ENCODE data around the gene FNDC3B. TPM values are rescaled to one million over a fixed set of nuclear protein-coding genes. Genes with fewer than 3 reads are reported as not detected.

FNDC3B gene
- total RNA-seq, 2 experiments from 2014 or later, result 10.6 to 12.0 TPM

- POLR2A ChIA-PET, result no interaction called here
- Mint-ChIP-seq H3K27me3 (no peaks in the 10 kb centered on the region), H3K9me3 (no peaks in the 10 kb centered on the region), H3K4me1 (ENCODE audit: low read depth) (no peaks in the 10 kb centered on the region), H3K4me3 (no peak overlapping the region), H3K27ac (no peak overlapping the region), H3K36me3 (ENCODE audit: low read depth) (peaks cover 7% of the 10 kb centered on the region)
- CTCF ChIA-PET, result interaction anchor here (1.2 to 3.3 kb wide), 4 partner anchors 8 to 339 kb away, joined by 4 to 48 read pairs (median 17); no protein-coding TSS in a partner anchor
- no peak for DNase-seq
- intact Hi-C loops (cut with micrococcal nuclease), result loop anchor here (5.0 to 10.0 kb wide), 2 partner anchors 140 to 333 kb away; no protein-coding TSS in a partner anchor
- no peak for ATAC-seq
- TF ChIP-seq CTCF (IDR thresholded peaks at IDR 0.05), result no peak
Measured at GRCh38 chr3:172334671-172335207, 295.4 kb downstream of the FNDC3B start.

GRCh38 chr3:172339892-172340291 is 300.5 kb downstream of the FNDC3B start:
- no peak for TF ChIP-seq CTCF (IDR thresholded peaks at IDR 0.05)
- no peaks in the 10 kb centered on the region for H3K4me1 Mint-ChIP-seq (ENCODE audit: low read depth)
- H3K36me3 Mint-ChIP-seq (ENCODE audit: low read depth), result peaks cover 7% of the 10 kb centered on the region
- no peak for DNase-seq
- no peaks in the 10 kb centered on the region for H3K27me3 Mint-ChIP-seq
- no peaks in the 10 kb centered on the region for H3K9me3 Mint-ChIP-seq
- ChIA-PET CTCF (interaction anchor here (1.0 to 4.1 kb wide), 6 partner anchors 8 to 694 kb away, joined by 4 to 48 read pairs (median 16); no protein-coding TSS in a partner anchor), POLR2A (no interaction called here)
- ATAC-seq, result no peak
- intact Hi-C loops (cut with micrococcal nuclease), result loop anchor here (10.0 kb wide), 2 partner anchors 135 to 305 kb away; partner anchors contain the start of gene FNDC3B
- H3K27ac Mint-ChIP-seq, result no peak overlapping the region
- no peak overlapping the region for H3K4me3 Mint-ChIP-seq

- no peak overlapping the region for H3K4me3 Mint-ChIP-seq
Measured at GRCh38 chr3:172340583-172340982, 301.2 kb downstream of the FNDC3B start.

GRCh38 chr3:172341482-172342059 is 302.2 kb downstream of the FNDC3B start:
- peak; percentile 83 for TF ChIP-seq CTCF (IDR thresholded peaks at IDR 0.05)
- no peaks in the 10 kb centered on the region for H3K9me3 Mint-ChIP-seq
- H3K4me1 Mint-ChIP-seq (ENCODE audit: low read depth), result no peaks in the 10 kb centered on the region
- CTCF ChIA-PET, result interaction anchor here (0.6 to 4.1 kb wide), 50 partner anchors 9 to 1318 kb away, joined by 3 to 48 read pairs (median 4); no protein-coding TSS in a partner anchor
- H3K36me3 Mint-ChIP-seq (ENCODE audit: low read depth), result peaks cover 9% of the 10 kb centered on the region
- no peaks in the 10 kb centered on the region for H3K27me3 Mint-ChIP-seq
- no peak overlapping the region for H3K27ac Mint-ChIP-seq
- intact Hi-C loops (cut with micrococcal nuclease), result loop anchor here (10.0 kb wide), 1 partner anchor 307 kb away; the partner anchor contains the start of gene FNDC3B
- H3K4me3 Mint-ChIP-seq, result no peak overlapping the region
- peak; percentile 16 for DNase-seq
- POLR2A ChIA-PET, result interaction anchor here (0.6 kb wide), 1 partner anchor 26 kb away, joined by 3 read pairs; no protein-coding TSS in a partner anchor
- ATAC-seq, result peak; percentile 81

More at GRCh38 chr3:172340583-172340982, 301.2 kb downstream of the FNDC3B start:
- no peak for DNase-seq
- intact Hi-C loops (cut with micrococcal nuclease), result loop anchor here (10.0 kb wide), 1 partner anchor 306 kb away; the partner anchor contains the start of gene FNDC3B
- Mint-ChIP-seq H3K9me3 (no peaks in the 10 kb centered on the region), H3K36me3 (ENCODE audit: low read depth) (peaks cover 9% of the 10 kb centered on the region), H3K27ac (no peak overlapping the region), H3K4me1 (ENCODE audit: low read depth) (no peaks in the 10 kb centered on the region), H3K27me3 (no peaks in the 10 kb centered on the region)
- ChIA-PET POLR2A (no interaction called here), CTCF (interaction anchor here (0.5 to 4.1 kb wide), 27 partner anchors 8 to 1055 kb away, joined by 3 to 48 read pairs (median 4); no protein-coding TSS in a partner anchor)
- no peak for ATAC-seq
- no peak for TF ChIP-seq CTCF (IDR thresholded peaks at IDR 0.05)

Measured in activated CD8-positive, alpha-beta T cell treated with anti-CD3 and anti-CD28 coated beads for 36 hours (primary cell).